GM12878 (cell line): ENCODE data around the gene ST8SIA1.

Source experiments
- JUND ChIP-seq: IDR thresholded peaks from 2 replicates; pipeline ENCODE4 v1.6.1; 2012; ENCODE audit warnings: low read depth, mild to moderate bottlenecking, low read length, improper control_type of control experiment, moderate library complexity
- POLR2A ChIP-seq: IDR thresholded peaks from 2 replicates; pipeline ENCODE4 v1.6.1; 2011; ENCODE audit warnings: low read depth, mild to moderate bottlenecking, low read length
- POLR2AphosphoS5 ChIP-seq: IDR thresholded peaks from 2 replicates; pipeline ENCODE4 v1.6.1; 2011; ENCODE audit warnings: mild to moderate bottlenecking, low read length, inconsistent platforms
- RFX5 ChIP-seq: IDR thresholded peaks from 2 replicates; pipeline ENCODE4 v1.6.1; 2011; ENCODE audit warnings: low read depth, low read length, improper control_type of control experiment
- YY1 ChIP-seq: IDR thresholded peaks from 2 replicates; pipeline ENCODE4 v1.6.1; 2011; ENCODE audit warnings: low read depth, mild to moderate bottlenecking, low read length

GRCh38 chr12:22289250-22289649 is 45.3 kb downstream of the ST8SIA1 start:
- TF ChIP-seq POLR2AphosphoS5 (no peak), YY1 (no peak), JUND (no peak), POLR2A (no peak), RFX5 (no peak)
